Fibroblast of skin of scalp (primary cell): ENCODE data around the gene TEX10. TPM values are rescaled to one million over a fixed set of nuclear protein-coding genes. Genes with fewer than 3 reads are reported as not detected.
"Not testable (repeated sequence)": the region's sequence is repeated elsewhere in the genome, so short reads cannot be mapped to it uniquely, and the experiment has no call there.

Experiments used
- DNase-seq: peaks from one replicate; pipeline ENCODE4 v3.0.0-alpha.2; 2013
- polyA plus RNA-seq, 2 experiments: library from polyadenylated mRNA; unstranded; fragments of 120-200 nt; gene quantifications; one replicate each; pipeline ENCODE4 v1.2.1, GENCODE V29; 2013; ENCODE audit not compliant: insufficient read length in 2 of 2

The TEX10 gene
- polyA plus RNA-seq (2013, experiment 1 of 2; ENCODE audit: insufficient read length): 17.9 TPM
- polyA plus RNA-seq (2013, experiment 2 of 2; ENCODE audit: insufficient read length): 20.2 TPM

GRCh38 chr9:100352727-100353505, at the start of gene TEX10:
TSS of gene TEX10 (minus strand) at chr9:100352942. CDS start at chr9:100349363, 3,579 bp downstream.
- peak; percentile 88 for DNase-seq

- no peak for DNase-seq
Observed at GRCh38 chr9:100401042-100401441, 48.3 kb upstream of the TEX10 start.

- no peak for DNase-seq
Observed at GRCh38 chr9:100397529-100398266, 45.0 kb upstream of the TEX10 start.

GRCh38 chr9:100396769-100397168, 44.0 kb upstream of the TEX10 start:
- no peak for DNase-seq

GRCh38 chr9:100394816-100395215, 42.1 kb upstream of the TEX10 start:
- peak; percentile 18 for DNase-seq

- DNase-seq: peak; percentile 15
Observed at GRCh38 chr9:100394032-100394695, 41.4 kb upstream of the TEX10 start.

GRCh38 chr9:100392989-100393388, 40.2 kb upstream of the TEX10 start:
- DNase-seq: not testable (repeated sequence)

- DNase-seq: peak; percentile 89
Observed at GRCh38 chr9:100379862-100380261, 27.1 kb upstream of the TEX10 start.

- DNase-seq: no peak
Observed at GRCh38 chr9:100377015-100377414, 24.3 kb upstream of the TEX10 start.

- no peak for DNase-seq
Observed at GRCh38 chr9:100375658-100376057, 22.9 kb upstream of the TEX10 start.

GRCh38 chr9:100372648-100373047, 19.9 kb upstream of the TEX10 start:
- DNase-seq: no peak

GRCh38 chr9:100370064-100370723, 17.5 kb upstream of the TEX10 start:
- DNase-seq: no peak

- DNase-seq: no peak
Observed at GRCh38 chr9:100368672-100369071, 15.9 kb upstream of the TEX10 start.

GRCh38 chr9:100366121-100366520, 13.4 kb upstream of the TEX10 start:
- DNase-seq: no peak

GRCh38 chr9:100364013-100364412, 11.3 kb upstream of the TEX10 start:
- DNase-seq: no peak

- no peak for DNase-seq
Observed at GRCh38 chr9:100359057-100359456, 6.3 kb upstream of the TEX10 start.

- DNase-seq: no peak
Observed at GRCh38 chr9:100357501-100357900, 4.8 kb upstream of the TEX10 start.

GRCh38 chr9:100355561-100355960, 2.8 kb upstream of the TEX10 start:
- no peak for DNase-seq

GRCh38 chr9:100354121-100354800, 1.5 kb upstream of the TEX10 start:
- DNase-seq: no peak

- peak; percentile 20 for DNase-seq
Observed at GRCh38 chr9:100352201-100352726, 478 bp downstream of the TEX10 start.

GRCh38 chr9:100351508-100351907, 1.2 kb downstream of the TEX10 start:
- DNase-seq: no peak

GRCh38 chr9:100350188-100350587, 2.6 kb downstream of the TEX10 start:
- no peak for DNase-seq
